OCI-LY1 (cell line): ENCODE data around the gene STARD13.

Source experiments
- H2AFZ ChIP-seq: fragments of 200-600 bp; sonication (generic), shearing (Covaris generic); 2 replicates; pipeline ENCODE4 v1.6.0; 2014; ENCODE audit warnings: antibody characterized with exemption, mild to moderate bottlenecking, low read length
- H3F3A ChIP-seq: fragments of 200-600 bp; sonication (generic), shearing (Covaris generic); 2 replicates; pipeline ENCODE4 v1.6.0; 2014; ENCODE audit warnings: mild to moderate bottlenecking, antibody characterized with exemption, low read length, moderate library complexity; ENCODE audit not compliant: insufficient read depth
- H3K27ac ChIP-seq: fragments of 200-600 bp; sonication (generic); 2 replicates; pipeline ENCODE4 v1.5.1; 2014; ENCODE audit warnings: low read length, mixed run types, mild to moderate bottlenecking, low read depth; ENCODE audit not compliant: poor library complexity, severe bottlenecking
- H3K27me3 ChIP-seq: fragments of 200-600 bp; sonication (generic); 2 replicates; pipeline ENCODE4 v1.6.0; 2014; ENCODE audit warnings: antibody characterized with exemption, mild to moderate bottlenecking, low read length, moderate library complexity; ENCODE audit not compliant: insufficient read depth
- H3K36me3 ChIP-seq: fragments of 200-600 bp; sonication (generic); 2 replicates; pipeline ENCODE4 v1.6.1; 2014; ENCODE audit warnings: mild to moderate bottlenecking, antibody characterized with exemption, low read length, moderate library complexity, mixed read lengths; ENCODE audit not compliant: insufficient read depth
- H3K4me1 ChIP-seq: fragments of 200-600 bp; sonication (generic); 2 replicates; pipeline ENCODE4 v1.5.1; 2014; ENCODE audit warnings: mild to moderate bottlenecking, low read length, moderate library complexity; ENCODE audit not compliant: insufficient read depth, severe bottlenecking
- H3K4me2 ChIP-seq: fragments of 200-600 bp; sonication (generic), shearing (Covaris generic); 2 replicates; pipeline ENCODE4 v1.6.1; 2014; ENCODE audit warnings: low read length
- H3K4me3 ChIP-seq: fragments of 200-600 bp; sonication (generic); 2 replicates; pipeline ENCODE4 v1.5.1; 2014; ENCODE audit warnings: low read length, low read depth, mild to moderate bottlenecking, mixed read lengths; ENCODE audit not compliant: poor library complexity, severe bottlenecking
- H3K79me2 ChIP-seq: fragments of 200-600 bp; shearing (Covaris generic); 2 replicates; pipeline ENCODE4 v1.6.1; 2016; ENCODE audit warnings: mixed run types, low read length, mixed read lengths; ENCODE audit not compliant: insufficient read depth
- H3K9ac ChIP-seq: fragments of 200-600 bp; sonication (generic), shearing (Covaris generic); 2 replicates; pipeline ENCODE4 v1.6.1; 2014; ENCODE audit warnings: mild to moderate bottlenecking, low read length, mixed read lengths
- H3K9me2 ChIP-seq: fragments of 200-600 bp; sonication (generic), shearing (Covaris generic); 2 replicates; pipeline ENCODE4 v1.6.1; 2014; ENCODE audit warnings: low read depth, mild to moderate bottlenecking, low read length, mixed read lengths
- H3K9me3 ChIP-seq: fragments of 200-600 bp; shearing (Covaris generic); 2 replicates; pipeline ENCODE4 v1.6.1; 2014; ENCODE audit warnings: low read length, mixed read lengths
- H4K20me1 ChIP-seq: fragments of 200-600 bp; sonication (generic), shearing (Covaris generic); 2 replicates; pipeline ENCODE4 v1.6.0; 2016; ENCODE audit warnings: mild to moderate bottlenecking, low read length; ENCODE audit not compliant: insufficient read depth
- EZH2 ChIP-seq: fragments of 200-600 bp; sonication (generic), shearing (Covaris generic); IDR thresholded peaks from 2 replicates; pipeline ENCODE4 v1.8.0; 2017; ENCODE audit warnings: borderline replicate concordance, mixed run types, mild to moderate bottlenecking, antibody characterized with exemption, low read length, moderate library complexity, mixed read lengths
- TF ChIP-seq, protein P1 (sequence below): fragments of 200-600 bp; sonication (generic), shearing (Covaris generic); IDR thresholded peaks from 2 replicates; pipeline ENCODE4 v1.5.1; 2017; ENCODE audit warnings: mild to moderate bottlenecking, antibody characterized with exemption, low read length, moderate library complexity, mixed read lengths

Gene STARD13

DNA sequence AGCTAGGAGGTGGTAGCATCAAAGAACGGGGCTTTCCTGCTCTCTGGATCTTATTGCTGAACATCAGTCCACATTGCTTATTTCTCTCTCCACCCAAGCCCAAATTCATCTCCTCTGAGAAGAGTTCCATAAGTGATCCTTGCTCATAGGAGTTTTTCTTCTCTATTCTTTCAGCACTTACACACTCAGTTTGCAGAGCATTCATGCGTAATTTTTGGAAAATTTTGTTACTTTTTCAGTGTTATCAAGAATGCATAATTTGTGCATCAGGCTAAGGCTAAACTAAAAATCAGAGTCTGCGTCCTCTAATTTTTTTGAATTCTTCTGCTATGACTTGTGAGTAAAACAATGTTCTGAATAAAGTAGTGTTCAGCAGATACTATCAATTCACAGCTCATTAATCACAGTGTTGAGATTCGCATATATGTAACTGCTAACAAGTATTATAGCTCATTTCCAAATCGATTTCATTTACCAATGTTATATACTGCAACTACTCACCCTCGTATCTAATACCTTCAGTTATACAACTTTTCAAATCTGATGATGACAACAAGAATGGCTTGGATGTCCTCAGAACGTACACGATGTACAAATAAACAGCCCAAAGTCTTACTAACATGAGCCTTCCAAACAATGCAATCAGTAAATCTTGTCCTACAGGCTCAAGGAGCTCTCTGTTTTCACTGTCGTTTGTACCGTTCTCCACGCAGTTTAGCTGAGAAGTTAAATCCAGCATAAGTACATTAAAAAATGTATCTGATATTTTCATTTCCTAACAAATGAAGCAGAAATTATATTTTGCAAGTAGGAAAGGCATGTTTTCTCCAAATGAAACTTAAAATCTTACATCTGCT is 36.4 kb upstream of the STARD13 start:
- no peaks in the 10 kb centered on the region for H4K20me1 ChIP-seq
- H3K4me3 ChIP-seq: no peak overlapping the region
- no peak overlapping the region for H3K27ac ChIP-seq
- no peak overlapping the region for H3K4me2 ChIP-seq
- H3K9me2 ChIP-seq: no peaks in the 10 kb centered on the region
- no peak overlapping the region for H3K9ac ChIP-seq
- no peak for TF ChIP-seq EZH2
- TF ChIP-seq, protein P1, sequence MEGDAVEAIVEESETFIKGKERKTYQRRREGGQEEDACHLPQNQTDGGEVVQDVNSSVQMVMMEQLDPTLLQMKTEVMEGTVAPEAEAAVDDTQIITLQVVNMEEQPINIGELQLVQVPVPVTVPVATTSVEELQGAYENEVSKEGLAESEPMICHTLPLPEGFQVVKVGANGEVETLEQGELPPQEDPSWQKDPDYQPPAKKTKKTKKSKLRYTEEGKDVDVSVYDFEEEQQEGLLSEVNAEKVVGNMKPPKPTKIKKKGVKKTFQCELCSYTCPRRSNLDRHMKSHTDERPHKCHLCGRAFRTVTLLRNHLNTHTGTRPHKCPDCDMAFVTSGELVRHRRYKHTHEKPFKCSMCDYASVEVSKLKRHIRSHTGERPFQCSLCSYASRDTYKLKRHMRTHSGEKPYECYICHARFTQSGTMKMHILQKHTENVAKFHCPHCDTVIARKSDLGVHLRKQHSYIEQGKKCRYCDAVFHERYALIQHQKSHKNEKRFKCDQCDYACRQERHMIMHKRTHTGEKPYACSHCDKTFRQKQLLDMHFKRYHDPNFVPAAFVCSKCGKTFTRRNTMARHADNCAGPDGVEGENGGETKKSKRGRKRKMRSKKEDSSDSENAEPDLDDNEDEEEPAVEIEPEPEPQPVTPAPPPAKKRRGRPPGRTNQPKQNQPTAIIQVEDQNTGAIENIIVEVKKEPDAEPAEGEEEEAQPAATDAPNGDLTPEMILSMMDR: no peak
- H3K4me1 ChIP-seq: no peaks in the 10 kb centered on the region
- no peaks in the 10 kb centered on the region for H3K36me3 ChIP-seq
- no peak overlapping the region for H2AFZ ChIP-seq
- H3K27me3 ChIP-seq: no peaks in the 10 kb centered on the region
- H3K9me3 ChIP-seq: no peaks in the 10 kb centered on the region
- H3F3A ChIP-seq: no peaks in the 10 kb centered on the region
- H3K79me2 ChIP-seq: no peaks in the 10 kb centered on the region

DNA sequence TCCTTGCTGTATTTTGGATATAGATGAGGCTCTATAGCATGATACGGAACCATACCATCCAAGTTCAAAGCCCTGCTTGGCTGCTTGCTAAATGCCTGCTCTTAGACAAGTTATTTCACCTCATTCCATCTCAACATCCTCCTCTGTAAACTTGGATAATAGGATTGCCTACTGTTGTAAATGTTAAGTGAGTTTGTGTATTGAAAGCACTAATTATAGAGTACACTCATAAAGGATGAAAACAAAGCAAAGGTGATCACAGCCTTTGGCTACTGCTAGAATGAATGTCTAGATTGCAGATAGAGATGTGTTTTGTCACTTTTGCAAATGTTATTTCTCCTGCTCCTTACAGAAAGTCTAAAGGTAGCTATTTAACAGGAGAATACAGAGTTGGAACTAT is 34.3 kb upstream of the STARD13 start:
- no peaks in the 10 kb centered on the region for H3K36me3 ChIP-seq
- H2AFZ ChIP-seq: no peak overlapping the region
- H3F3A ChIP-seq: no peaks in the 10 kb centered on the region
- no peaks in the 10 kb centered on the region for H3K9me2 ChIP-seq
- no peak overlapping the region for H3K9ac ChIP-seq
- H3K4me3 ChIP-seq: no peak overlapping the region
- no peak for TF ChIP-seq EZH2
- TF ChIP-seq, protein P1: no peak
- H3K27ac ChIP-seq: no peak overlapping the region
- no peaks in the 10 kb centered on the region for H3K79me2 ChIP-seq
- H3K9me3 ChIP-seq: no peaks in the 10 kb centered on the region
- no peaks in the 10 kb centered on the region for H3K4me1 ChIP-seq
- no peaks in the 10 kb centered on the region for H3K27me3 ChIP-seq
- no peak overlapping the region for H3K4me2 ChIP-seq
- H4K20me1 ChIP-seq: no peaks in the 10 kb centered on the region

DNA sequence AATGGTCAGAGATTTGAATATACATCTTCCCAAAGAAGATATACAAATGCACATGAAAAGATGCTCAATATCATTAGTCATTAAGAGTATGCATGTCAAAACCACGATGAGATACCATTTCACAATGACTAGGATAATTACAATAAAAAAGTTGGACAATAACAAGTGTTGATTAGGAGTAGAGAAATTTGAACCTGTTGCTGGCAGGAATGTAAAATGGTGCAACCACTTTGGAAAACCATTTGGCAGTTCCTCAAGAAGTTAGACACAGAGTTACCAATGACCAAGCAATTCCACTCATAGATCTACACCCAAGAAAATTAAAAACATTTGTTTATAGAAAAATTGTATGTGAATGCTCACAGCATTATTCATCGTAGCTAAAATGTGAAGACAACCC is 33.2 kb upstream of the STARD13 start:
- Histone ChIP-seq H3K9me2 (no peaks in the 10 kb centered on the region), H3K9ac (no peak overlapping the region), H3K79me2 (no peaks in the 10 kb centered on the region), H3K36me3 (no peaks in the 10 kb centered on the region), H3K4me2 (no peak overlapping the region), H3K27me3 (no peaks in the 10 kb centered on the region), H3K4me3 (no peak overlapping the region), H3K9me3 (no peaks in the 10 kb centered on the region), H2AFZ (no peak overlapping the region), H3K4me1 (no peaks in the 10 kb centered on the region), H3K27ac (no peak overlapping the region), H3F3A (no peaks in the 10 kb centered on the region), H4K20me1 (no peaks in the 10 kb centered on the region)
- TF ChIP-seq, protein P1: no peak
